GM19397 (cell line): ENCODE data around the gene GAS7.

Source experiments
- ATAC-seq: cut with Tn5 transposase; IDR thresholded peaks from one replicate; pipeline ENCODE4 v1.9.1; 2021; ENCODE audit warnings: mild to moderate bottlenecking, moderate library complexity; ENCODE audit not compliant: unreplicated experiment

GAS7 gene

GRCh38 chr17:10201680-10202079, 3.3 kb upstream of the GAS7 start:
- no peak for ATAC-seq

GRCh38 chr17:10200645-10201044, 2.2 kb upstream of the GAS7 start:
- no peak for ATAC-seq

DNA sequence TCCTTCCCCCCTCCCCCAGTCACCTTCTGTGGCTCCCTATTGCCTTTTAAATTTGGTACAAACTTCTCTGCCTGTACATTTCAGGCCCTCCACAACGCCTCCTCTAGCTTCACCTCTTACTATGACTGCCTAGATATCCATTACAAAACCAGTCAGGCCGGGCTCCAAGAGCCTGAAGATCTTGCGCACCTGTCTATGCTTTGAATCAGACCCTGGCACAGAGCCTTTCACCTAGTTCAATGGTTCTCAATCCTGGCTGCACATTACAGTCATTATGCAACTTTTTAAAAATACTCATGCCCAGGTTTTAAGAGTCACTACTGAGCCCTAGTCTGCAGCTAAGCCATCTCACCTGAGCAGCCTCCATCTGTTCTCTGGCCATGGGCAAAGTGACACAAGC, 1.6 kb upstream of the GAS7 start:
- no peak for ATAC-seq

- ATAC-seq = no peak
These were observed 491 bp downstream of the GAS7 start for GRCh38 chr17:10197721-10198508.

DNA sequence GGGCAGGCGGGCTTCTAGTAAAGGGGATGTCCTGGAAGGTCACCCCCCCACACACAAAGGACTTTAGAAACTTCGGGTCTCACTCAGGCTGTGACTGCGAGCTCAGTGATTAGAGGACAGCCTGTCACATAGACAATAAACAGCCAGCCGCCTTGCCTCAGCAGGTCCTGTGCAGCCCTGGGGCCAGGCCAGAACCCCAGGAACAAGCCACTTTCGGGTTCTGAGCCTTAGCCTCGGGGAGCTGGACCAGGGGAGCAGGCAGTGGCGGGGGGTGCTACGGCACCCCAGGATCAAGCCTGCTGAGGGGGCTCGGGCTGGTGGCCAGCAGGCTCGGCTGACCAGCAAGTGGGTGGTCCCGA, 1.1 kb downstream of the GAS7 start:
- no peak for ATAC-seq

- no peak for ATAC-seq
These were observed 1.5 kb downstream of the GAS7 start for GRCh38 chr17:10196941-10197340.

GRCh38 chr17:10196384-10196895, 2.0 kb downstream of the GAS7 start:
- no peak for ATAC-seq

GRCh38 chr17:10195090-10195805, 3.2 kb downstream of the GAS7 start:
- no peak for ATAC-seq

GRCh38 chr17:10193632-10194031, 4.8 kb downstream of the GAS7 start:
- no peak for ATAC-seq

DNA sequence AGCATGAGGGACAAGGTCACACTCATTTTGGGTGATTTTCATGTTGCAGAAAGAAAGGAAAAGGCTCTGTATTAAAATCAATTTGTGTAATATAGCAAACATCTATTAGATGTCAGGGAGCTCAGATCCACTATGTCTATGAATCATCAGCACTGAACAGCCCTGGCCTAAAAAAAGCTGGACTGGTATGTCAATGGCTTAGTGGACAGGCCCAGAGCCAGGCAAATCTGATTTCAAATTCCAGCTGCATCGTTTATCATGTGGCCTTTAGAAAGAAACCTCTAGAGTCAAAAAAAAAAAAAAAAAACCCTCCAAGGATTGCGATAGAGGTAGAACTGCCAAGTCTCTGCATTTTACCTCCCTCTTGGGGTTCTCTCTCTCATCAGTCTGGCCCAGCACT, 5.4 kb downstream of the GAS7 start:
- ATAC-seq = no peak

DNA sequence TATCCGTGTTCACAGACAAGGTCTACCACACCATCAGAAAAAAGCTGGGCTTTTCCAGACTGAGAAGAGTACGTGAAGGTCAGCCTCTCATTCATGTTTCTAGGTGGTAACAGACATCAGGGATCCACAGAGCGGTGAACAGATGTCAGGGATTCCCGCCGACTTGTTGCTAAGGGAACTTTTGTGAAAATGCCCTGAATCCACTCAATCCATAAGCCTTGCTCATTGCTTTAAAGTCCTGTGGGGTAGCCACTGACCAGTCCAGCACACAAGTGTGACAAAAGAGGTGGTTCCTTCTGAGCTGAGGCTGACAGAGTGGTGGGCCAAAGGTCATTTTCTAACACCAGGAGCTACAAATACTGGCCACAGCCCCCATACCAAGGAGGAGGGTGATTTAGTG, 5.9 kb downstream of the GAS7 start:
- ATAC-seq = no peak

GRCh38 chr17:10187456-10187855, 10.9 kb downstream of the GAS7 start:
- no peak for ATAC-seq

- ATAC-seq = no peak
These were observed 11.5 kb downstream of the GAS7 start for GRCh38 chr17:10186771-10187410.

GRCh38 chr17:10183931-10184930, 14.2 kb downstream of the GAS7 start:
- no peak for ATAC-seq

GRCh38 chr17:10182785-10183184, 15.6 kb downstream of the GAS7 start:
- ATAC-seq = no peak

- ATAC-seq = no peak
These were observed 19.9 kb downstream of the GAS7 start for GRCh38 chr17:10178506-10178991.

DNA sequence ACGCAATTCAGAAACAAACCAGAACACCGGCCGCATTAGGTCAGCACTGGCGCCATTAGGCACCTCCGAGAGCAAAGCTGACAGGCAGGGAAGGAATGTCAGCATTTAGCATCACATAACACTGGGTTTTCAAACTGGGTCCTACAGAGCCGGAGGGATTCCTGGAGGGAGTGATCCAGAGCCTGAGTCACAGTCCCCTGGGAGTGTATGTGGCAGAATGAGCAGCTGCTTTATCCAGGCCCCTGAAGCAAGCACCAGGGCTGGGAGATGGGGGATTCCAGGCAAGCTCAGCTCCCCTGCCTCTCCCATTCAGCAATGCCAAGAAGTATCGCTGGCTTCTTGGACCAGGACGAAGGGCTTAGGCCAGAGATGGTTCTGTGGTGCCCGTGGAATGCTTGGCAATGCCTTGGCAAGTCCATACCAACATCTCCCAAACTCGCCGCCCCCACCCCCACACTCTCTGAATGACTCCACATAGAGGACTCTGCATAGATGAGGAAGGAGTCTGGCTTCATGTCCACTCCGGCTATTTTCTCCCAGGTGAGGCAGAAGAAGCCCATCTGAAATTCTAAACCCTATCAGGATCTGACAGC, 20.4 kb downstream of the GAS7 start:
- ATAC-seq = no peak

DNA sequence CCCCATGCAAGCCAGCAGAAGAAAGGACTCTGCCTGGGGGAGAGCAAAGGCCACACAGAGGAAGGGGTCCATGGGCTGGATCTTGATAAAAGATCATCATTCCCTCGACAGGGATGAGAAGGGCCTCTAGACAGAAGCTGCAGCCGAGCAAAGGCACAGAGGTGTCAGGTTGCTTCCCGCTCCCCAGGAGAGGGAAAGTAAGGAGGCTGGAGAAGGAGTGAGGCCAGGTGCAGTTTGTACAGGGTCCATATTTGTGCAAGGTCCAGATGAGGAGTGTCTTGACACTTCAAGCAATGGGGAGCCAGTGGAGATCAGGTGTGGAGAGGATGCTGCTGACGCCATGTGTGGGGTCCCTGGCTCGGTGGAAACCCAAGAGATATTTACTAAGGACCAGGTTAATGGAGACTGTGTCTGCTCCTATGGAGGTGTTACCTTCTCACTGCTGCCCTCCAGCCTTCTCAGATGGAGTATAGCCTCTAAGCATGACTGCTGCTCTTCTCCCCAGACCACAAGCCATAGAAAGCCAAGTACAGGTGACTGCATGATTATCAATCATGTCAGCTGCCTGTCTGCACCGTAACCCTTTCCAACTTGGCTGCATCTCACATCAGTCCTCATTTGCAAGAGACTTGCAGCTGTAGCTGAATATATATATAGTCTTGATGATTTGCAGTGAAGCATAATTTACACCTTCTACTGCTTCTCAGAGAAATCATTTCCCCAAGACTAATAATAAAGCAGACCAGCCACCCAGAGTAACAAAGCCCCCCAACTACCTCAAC, 21.1 kb downstream of the GAS7 start:
- no peak for ATAC-seq

GRCh38 chr17:10173913-10174312, 24.5 kb downstream of the GAS7 start:
- ATAC-seq = no peak
